ENCODE results near the gene TOB1. TPM values are rescaled to one million over a fixed set of nuclear protein-coding genes. Genes with fewer than 3 reads are reported as not detected.

Gene TOB1
- total RNA-seq, 1 experiment from 2014 or later = 67.9 TPM

DNA sequence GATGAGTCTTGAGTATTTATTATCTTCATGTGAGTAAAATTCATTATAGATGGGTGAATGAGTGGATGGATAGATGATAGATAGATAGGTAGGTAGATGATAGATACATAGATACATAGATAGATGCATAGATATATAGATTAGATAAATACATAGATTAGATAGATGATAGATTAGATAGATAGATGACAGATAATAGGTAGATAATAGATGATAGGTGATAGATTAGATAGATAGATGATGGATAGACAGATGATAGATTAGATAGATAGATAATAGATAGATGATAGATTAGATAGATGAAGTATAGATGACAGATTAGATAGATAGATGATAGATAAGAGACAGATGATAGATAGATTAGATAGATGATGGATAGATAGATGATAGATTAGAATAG lies 52.6 kb downstream of the TOB1 start:
- no peak overlapping the region for H3K27ac ChIP-seq
- no peaks in the 10 kb centered on the region for H3K9me2 ChIP-seq (ENCODE audit: insufficient read depth)
- peaks cover 13% of the 10 kb centered on the region for H3K4me1 ChIP-seq (replicated peaks; ENCODE audit: insufficient read depth)
- H3K4me3 ChIP-seq = no peak overlapping the region
- no peak for DNase-seq
- no peak overlapping the region for H2AFZ ChIP-seq
- no peaks in the 10 kb centered on the region for H3F3A ChIP-seq (ENCODE audit: insufficient read depth, low read depth)
- BruUV-seq (replicated peaks) = no TSS peak
- no peak overlapping the region for H3K4me2 ChIP-seq
- no peaks in the 10 kb centered on the region for H3K36me3 ChIP-seq (ENCODE audit: low read depth)
- H3K79me2 ChIP-seq (ENCODE audit: low read depth) = no peaks in the 10 kb centered on the region
- intact Hi-C loops (cut with micrococcal nuclease; ENCODE audit: unreplicated experiment) = no loop called here
- H3K9me3 ChIP-seq (ENCODE audit: insufficient read depth, low read depth) = no peaks in the 10 kb centered on the region
- ChIA-PET CTCF (no interaction called here), POLR2A (ENCODE audit: unreplicated experiment) (no interaction called here)
- H4K20me1 ChIP-seq (ENCODE audit: insufficient read depth) = no peaks in the 10 kb centered on the region
- TF ChIP-seq, protein P1, sequence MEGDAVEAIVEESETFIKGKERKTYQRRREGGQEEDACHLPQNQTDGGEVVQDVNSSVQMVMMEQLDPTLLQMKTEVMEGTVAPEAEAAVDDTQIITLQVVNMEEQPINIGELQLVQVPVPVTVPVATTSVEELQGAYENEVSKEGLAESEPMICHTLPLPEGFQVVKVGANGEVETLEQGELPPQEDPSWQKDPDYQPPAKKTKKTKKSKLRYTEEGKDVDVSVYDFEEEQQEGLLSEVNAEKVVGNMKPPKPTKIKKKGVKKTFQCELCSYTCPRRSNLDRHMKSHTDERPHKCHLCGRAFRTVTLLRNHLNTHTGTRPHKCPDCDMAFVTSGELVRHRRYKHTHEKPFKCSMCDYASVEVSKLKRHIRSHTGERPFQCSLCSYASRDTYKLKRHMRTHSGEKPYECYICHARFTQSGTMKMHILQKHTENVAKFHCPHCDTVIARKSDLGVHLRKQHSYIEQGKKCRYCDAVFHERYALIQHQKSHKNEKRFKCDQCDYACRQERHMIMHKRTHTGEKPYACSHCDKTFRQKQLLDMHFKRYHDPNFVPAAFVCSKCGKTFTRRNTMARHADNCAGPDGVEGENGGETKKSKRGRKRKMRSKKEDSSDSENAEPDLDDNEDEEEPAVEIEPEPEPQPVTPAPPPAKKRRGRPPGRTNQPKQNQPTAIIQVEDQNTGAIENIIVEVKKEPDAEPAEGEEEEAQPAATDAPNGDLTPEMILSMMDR (conservative IDR thresholded peaks at IDR 0.05) = no peak
- no peak for TF ChIP-seq EZH2 (IDR thresholded peaks at IDR 0.05; ENCODE audit: low read depth)
- H3K27me3 ChIP-seq (ENCODE audit: insufficient read depth, low read depth) = no peaks in the 10 kb centered on the region

Other genes with a start within 250 kb of the TOB1 start
- gene ABCC3, start 231.5 kb downstream of the TOB1 start, total RNA-seq (2021) = 221 and 273 TPM in 2 replicates
- gene ANKRD40, start 158.4 kb downstream of the TOB1 start, total RNA-seq (2021) = 24.4 and 33.5 TPM in 2 replicates
- gene LUC7L3, start 146.8 kb downstream of the TOB1 start, total RNA-seq (2021) = 147 and 212 TPM in 2 replicates
- gene ANKRD40CL, start 98.8 kb downstream of the TOB1 start, total RNA-seq (2021) = not detected in 2 replicates
- gene WFIKKN2, start 30.8 kb downstream of the TOB1 start, total RNA-seq (2021) = not detected in 2 replicates

All from PC-9 (cell line).